ENCODE measurements around the gene AK2. TPM values are rescaled to one million over a fixed set of nuclear protein-coding genes. Genes with fewer than 3 reads are reported as not detected.

Gene AK2
- total and polyA plus RNA-seq, 10 of the 15 experiments (the other 5 are each of a cell fraction or from before 2014, with no cell fraction given), result 52.3 to 500 (median 278) TPM

DNA sequence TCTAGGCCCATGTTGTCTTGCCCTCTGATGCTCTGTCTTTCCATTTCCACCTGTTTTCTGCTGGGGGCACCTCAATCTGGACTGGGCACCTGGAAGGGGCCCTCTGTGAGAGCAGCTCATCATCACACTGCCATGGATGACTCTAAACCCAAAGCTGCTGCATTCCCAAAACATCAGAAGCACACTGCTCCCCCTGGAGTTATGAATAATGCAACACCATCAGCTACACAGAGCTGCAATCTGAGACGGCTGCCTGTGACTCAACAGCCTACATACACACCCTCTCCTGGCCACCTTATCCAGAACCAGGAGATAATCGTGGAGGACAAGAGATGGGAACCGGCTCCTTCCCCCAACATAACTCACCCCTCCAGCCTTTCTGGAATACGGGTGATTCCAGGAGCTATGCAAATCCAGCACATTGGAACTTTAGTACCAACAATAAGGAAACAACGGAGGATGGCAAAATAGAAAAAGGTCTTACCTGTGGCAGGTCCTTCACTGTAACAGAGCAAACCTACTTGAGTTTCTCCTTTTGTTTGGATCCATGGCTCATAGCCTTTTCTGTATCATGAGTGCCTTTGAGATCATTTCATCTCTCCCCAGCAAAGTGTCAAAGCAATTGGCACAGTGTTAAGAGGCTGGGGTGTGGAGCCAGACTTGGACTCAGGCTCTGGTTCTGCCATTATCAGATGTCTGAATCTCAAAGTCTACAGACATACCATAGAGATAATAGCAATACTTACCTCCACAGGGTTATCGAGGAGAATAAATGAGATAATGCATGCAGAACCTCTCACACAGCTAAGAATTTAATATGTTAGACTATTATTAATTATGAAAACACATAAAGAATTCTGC is 29.3 kb downstream of the AK2 start:
- WGBS (ENCODE audit: insufficient coverage, insufficient replicate concordance, low lambda C conversion rate, missing lambda C conversion rate), result 95% methylated on average over 6 of the region's 6 CpGs
- peak; percentile 76 for ATAC-seq
- no peaks in the 10 kb centered on the region; the same call in 1 of the 2 replicates for H4K20me1 ChIP-seq (ENCODE audit: control insufficient read depth, insufficient read depth)
- POLR2A ChIA-PET, result interaction anchor here (0.6 to 1.6 kb wide), 4 partner anchors 14 to 78 kb away, joined by 3 to 4 read pairs (median 4); no protein-coding TSS in a partner anchor
- TF ChIP-seq SMC3 (IDR thresholded peaks at IDR 0.05; ENCODE audit: borderline replicate concordance, low read length), result peak; percentile 60; the same call in 1 of the 2 replicates
- no peak for TF ChIP-seq ZNF217 (IDR thresholded peaks at IDR 0.05)
- TF ChIP-seq KAT2A (conservative IDR thresholded peaks at IDR 0.05; ENCODE audit: control insufficient read depth, low read depth, low read length), result no peak
- TF ChIP-seq RAD21 (IDR thresholded peaks at IDR 0.05; ENCODE audit: insufficient read depth, low read depth, low read length), result peak; percentile 57
- TF ChIP-seq, protein P1, sequence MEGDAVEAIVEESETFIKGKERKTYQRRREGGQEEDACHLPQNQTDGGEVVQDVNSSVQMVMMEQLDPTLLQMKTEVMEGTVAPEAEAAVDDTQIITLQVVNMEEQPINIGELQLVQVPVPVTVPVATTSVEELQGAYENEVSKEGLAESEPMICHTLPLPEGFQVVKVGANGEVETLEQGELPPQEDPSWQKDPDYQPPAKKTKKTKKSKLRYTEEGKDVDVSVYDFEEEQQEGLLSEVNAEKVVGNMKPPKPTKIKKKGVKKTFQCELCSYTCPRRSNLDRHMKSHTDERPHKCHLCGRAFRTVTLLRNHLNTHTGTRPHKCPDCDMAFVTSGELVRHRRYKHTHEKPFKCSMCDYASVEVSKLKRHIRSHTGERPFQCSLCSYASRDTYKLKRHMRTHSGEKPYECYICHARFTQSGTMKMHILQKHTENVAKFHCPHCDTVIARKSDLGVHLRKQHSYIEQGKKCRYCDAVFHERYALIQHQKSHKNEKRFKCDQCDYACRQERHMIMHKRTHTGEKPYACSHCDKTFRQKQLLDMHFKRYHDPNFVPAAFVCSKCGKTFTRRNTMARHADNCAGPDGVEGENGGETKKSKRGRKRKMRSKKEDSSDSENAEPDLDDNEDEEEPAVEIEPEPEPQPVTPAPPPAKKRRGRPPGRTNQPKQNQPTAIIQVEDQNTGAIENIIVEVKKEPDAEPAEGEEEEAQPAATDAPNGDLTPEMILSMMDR (IDR thresholded peaks at IDR 0.05 in 2 of 3, conservative IDR thresholded peaks at IDR 0.05 in 1 of 3; ENCODE audit: control insufficient read depth in 2 of 3, extremely low read depth in 1 of 3, insufficient read depth in 1 of 3, low read depth in 3 of 3, low read length in 3 of 3), result peak; percentile 17 to 36 (median 18); a peak in 3 of 6 replicates
- TF ChIP-seq POU2F2 (IDR thresholded peaks at IDR 0.05; ENCODE audit: borderline replicate concordance, low read depth, low read length), result 0 out of 3 replicates have a peak, but pooled peaks have one; percentile 43
- TF ChIP-seq, protein P2, sequence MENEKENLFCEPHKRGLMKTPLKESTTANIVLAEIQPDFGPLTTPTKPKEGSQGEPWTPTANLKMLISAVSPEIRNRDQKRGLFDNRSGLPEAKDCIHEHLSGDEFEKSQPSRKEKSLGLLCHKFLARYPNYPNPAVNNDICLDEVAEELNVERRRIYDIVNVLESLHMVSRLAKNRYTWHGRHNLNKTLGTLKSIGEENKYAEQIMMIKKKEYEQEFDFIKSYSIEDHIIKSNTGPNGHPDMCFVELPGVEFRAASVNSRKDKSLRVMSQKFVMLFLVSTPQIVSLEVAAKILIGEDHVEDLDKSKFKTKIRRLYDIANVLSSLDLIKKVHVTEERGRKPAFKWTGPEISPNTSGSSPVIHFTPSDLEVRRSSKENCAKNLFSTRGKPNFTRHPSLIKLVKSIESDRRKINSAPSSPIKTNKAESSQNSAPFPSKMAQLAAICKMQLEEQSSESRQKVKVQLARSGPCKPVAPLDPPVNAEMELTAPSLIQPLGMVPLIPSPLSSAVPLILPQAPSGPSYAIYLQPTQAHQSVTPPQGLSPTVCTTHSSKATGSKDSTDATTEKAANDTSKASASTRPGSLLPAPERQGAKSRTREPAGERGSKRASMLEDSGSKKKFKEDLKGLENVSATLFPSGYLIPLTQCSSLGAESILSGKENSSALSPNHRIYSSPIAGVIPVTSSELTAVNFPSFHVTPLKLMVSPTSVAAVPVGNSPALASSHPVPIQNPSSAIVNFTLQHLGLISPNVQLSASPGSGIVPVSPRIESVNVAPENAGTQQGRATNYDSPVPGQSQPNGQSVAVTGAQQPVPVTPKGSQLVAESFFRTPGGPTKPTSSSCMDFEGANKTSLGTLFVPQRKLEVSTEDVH (IDR thresholded peaks at IDR 0.05; ENCODE audit: low read depth, partially characterized antibody), result no peak
- peak; percentile 36; the same call in 1 of the 2 replicates for TF ChIP-seq YY1 (IDR thresholded peaks at IDR 0.05; ENCODE audit: low read depth, low read length)
- CTCF ChIA-PET, result interaction anchor here (0.6 to 4.7 kb wide), 18 partner anchors 14 to 451 kb away, joined by 3 to 66 read pairs (median 4); partner anchors contain the start of gene RNF19B
- H3K27me3 ChIP-seq (replicated peaks in 1 of 2; ENCODE audit: control insufficient read depth in 2 of 2, insufficient read depth in 2 of 2, low read length in 1 of 2), result no peaks in the 10 kb centered on the region
- H3K9me3 ChIP-seq (replicated peaks; ENCODE audit: control insufficient read depth, insufficient read depth, low read length), result no peaks in the 10 kb centered on the region
- peaks cover 5% of the 10 kb centered on the region; the same call in 1 of the 2 replicates for H3K4me1 ChIP-seq (ENCODE audit: control insufficient read depth, insufficient read depth, low read length)
- no peak overlapping the region for H3K27ac ChIP-seq (ENCODE audit: control insufficient read depth, insufficient read depth)
- FAIRE-seq, result no peak
- SMC1A ChIA-PET (ENCODE audit: uncharacterized antibody, unreplicated experiment), result interaction anchor here (0.5 to 7.2 kb wide), 15 partner anchors 8 to 73 kb away, joined by 3 to 51 read pairs (median 4); partner anchors contain the start of gene RNF19B
- intact Hi-C loops (cut with micrococcal nuclease; ENCODE audit: unreplicated experiment), result loop anchor here (1.0 kb wide), 1 partner anchor 74 kb away; no protein-coding TSS in a partner anchor
- no TSS peak for BruUV-seq (replicated peaks)
- in situ Hi-C loops (cut with MboI), result loop anchor here (5.0 kb wide), 1 partner anchor 75 kb away; no protein-coding TSS in a partner anchor
- no peak overlapping the region for H3K9ac ChIP-seq (ENCODE audit: control insufficient read depth, insufficient read depth, low read length)
- H3K4me2 ChIP-seq (ENCODE audit: control insufficient read depth, insufficient read depth), result no peak overlapping the region
- H3K36me3 ChIP-seq (ENCODE audit: control insufficient read depth in 2 of 2, insufficient read depth in 2 of 2, low read length in 1 of 2), result peaks cover 20 to 36% of the 10 kb centered on the region in 2 experiments
- H3K4me3 ChIP-seq, result no peak overlapping the region
- RAD21 ChIA-PET (ENCODE audit: unreplicated experiment), result interaction anchor here (0.8 to 2.8 kb wide), 9 partner anchors 14 to 185 kb away, joined by 3 to 22 read pairs (median 3); partner anchors contain the start of gene RNF19B
- H3K79me2 ChIP-seq (ENCODE audit: control insufficient read depth, insufficient read depth, low read length), result no peaks in the 10 kb centered on the region
- no peak for DNase-seq (ENCODE audit: low read depth, low spot score)
- H2AFZ ChIP-seq (ENCODE audit: control insufficient read depth, low read depth, low read length), result no peak overlapping the region
